GM10266 (cell line): ENCODE data around the gene WBP2.

Experiments
- DNase-seq: peaks from one replicate; pipeline ENCODE4 v3.0.0; 2012; ENCODE audit errors: extremely low spot score
- TF ChIP-seq, protein P1 (sequence below): IDR thresholded peaks from 2 replicates; pipeline ENCODE4 v1.5.1; 2012; ENCODE audit warnings: mild to moderate bottlenecking, low read depth; ENCODE audit not compliant: control insufficient read depth, insufficient read depth; ENCODE audit errors: missing control alignments

WBP2 gene

DNA sequence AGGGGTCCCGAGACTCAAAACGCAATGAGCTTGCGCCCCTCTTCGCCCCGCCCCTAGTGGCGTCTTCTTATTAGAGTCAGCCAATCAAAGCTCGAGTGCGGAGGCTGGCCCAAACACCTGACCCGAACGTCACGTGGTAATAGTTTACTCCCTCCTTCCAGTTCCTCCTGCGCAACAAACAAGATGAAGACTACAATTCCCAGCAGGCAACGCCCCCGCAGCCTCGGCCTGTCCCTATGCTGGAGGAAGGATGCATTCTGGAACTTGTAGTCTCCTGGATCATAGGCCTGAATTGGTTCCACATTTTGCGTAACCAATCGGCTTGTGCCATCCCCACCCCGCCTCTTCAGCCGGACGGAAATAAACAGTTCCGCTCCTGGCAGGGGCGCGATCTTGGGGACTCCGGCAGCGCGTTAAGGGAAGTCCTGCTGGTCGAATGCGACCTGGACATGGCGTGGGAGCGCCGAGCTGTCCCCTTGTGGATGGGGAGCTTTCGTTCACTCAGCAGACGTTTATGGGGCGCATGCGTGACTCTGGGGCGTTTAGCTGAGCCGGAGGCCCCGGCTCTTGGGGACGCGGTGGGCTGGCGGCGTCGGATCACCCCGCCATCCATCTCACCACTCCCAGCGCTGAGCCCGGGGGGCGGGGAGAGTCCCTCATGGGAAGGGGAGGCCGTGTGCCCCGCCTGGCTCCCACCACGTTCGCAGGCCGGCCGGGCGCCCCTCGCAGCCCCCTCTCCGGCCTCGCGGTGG lies at the start of gene WBP2:
TSS of gene WBP2 (minus strand) at position 26 of the 752 bp plus-strand sequence. CDS start 38 bp downstream, outside the sequence.
- peak; percentile 98 for DNase-seq
- TF ChIP-seq, protein P1, sequence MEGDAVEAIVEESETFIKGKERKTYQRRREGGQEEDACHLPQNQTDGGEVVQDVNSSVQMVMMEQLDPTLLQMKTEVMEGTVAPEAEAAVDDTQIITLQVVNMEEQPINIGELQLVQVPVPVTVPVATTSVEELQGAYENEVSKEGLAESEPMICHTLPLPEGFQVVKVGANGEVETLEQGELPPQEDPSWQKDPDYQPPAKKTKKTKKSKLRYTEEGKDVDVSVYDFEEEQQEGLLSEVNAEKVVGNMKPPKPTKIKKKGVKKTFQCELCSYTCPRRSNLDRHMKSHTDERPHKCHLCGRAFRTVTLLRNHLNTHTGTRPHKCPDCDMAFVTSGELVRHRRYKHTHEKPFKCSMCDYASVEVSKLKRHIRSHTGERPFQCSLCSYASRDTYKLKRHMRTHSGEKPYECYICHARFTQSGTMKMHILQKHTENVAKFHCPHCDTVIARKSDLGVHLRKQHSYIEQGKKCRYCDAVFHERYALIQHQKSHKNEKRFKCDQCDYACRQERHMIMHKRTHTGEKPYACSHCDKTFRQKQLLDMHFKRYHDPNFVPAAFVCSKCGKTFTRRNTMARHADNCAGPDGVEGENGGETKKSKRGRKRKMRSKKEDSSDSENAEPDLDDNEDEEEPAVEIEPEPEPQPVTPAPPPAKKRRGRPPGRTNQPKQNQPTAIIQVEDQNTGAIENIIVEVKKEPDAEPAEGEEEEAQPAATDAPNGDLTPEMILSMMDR = peak; percentile 66

DNA sequence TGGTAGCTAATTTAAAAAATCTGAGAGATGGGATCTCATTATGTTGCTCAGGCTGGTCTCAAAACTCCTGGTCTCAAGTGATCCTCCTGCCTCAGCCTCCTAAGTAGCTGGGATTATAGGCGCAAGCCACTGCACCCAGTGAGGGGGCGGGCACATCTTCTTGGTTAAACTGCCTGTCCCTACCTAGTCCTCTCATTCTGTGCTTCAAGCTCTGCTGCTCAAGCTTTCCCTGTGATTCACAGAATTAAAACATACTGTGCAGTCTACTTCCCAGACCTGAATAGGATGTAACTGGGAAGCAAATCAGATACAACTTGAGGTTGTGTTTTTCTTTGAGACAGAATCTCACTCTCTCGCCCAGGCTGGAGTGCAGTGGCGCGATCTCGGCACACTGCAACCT lies 47.3 kb upstream of the WBP2 start:
- no peak for DNase-seq
- TF ChIP-seq, protein P1 = no peak

- DNase-seq = no peak
- TF ChIP-seq, protein P1 = no peak
Measured at GRCh38 chr17:75901727-75902126, 46.6 kb upstream of the WBP2 start.

DNA sequence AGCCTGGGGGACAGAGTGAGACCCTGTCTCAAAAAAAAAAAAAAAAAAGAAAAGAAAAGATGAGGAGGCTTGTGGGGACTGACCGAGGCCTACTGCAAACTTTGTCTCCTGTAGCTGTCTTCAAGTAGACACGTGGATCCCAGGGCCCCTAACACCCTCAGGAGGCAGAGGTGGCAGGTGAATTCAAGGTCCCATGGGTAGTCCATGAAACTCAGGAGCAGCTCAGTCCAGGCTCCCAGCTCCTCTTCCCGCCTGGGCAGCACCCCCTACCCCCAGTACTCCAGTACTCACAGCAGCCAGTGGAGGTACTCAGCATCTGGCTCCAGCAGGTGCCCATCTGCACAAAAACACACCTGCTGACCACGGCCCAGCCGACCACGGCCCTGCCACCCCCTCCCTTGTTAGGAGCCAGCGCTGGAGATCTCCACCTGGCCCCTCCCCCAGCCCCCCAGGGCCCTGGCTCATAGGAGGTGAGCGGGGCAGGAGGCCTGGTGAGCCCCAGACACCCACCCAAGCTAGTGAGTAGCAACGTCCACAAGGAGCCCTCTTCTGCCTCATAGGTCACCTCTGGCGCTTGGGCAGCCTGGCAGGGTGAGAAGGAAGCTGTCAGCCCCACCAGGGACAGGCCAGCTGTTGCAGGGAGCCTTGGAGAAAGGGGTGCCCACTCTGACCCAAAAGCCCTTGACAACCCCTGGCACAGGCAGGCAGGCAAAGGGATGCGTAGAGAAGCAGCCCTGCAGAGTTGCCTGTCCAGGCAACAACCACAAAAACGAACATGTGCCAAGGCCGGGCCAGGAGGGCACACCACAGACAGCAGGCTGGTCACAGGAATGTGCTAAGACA lies 45.8 kb upstream of the WBP2 start:
- TF ChIP-seq, protein P1 = no peak
- no peak for DNase-seq

- TF ChIP-seq, protein P1 = no peak
- DNase-seq = no peak
Measured at GRCh38 chr17:75899767-75900468, 44.8 kb upstream of the WBP2 start.

- no peak for DNase-seq
- TF ChIP-seq, protein P1 = no peak
Measured at GRCh38 chr17:75899353-75899752, 44.2 kb upstream of the WBP2 start.

DNA sequence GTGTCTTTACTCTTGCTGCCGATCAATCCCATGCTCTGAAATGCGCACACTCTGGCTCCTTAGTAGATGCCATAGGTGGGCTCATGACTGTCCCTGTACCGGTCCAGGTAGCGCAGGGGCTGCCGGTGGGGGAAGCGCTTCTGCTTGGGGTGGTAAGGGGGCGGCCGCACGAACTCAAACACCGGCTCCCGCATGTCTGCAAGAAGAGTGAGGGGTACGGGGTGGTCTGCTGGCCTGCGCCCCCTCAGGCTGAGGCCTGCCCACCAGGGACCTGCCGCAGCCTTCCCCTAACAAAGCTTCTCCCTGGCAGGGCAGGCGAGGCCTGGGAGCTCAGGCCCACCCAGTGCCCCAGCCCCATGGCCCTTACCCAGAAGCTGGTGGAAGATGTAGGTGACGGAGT lies 43.7 kb upstream of the WBP2 start:
- TF ChIP-seq, protein P1 = no peak
- no peak for DNase-seq
